ENCODE measurements around the gene TGOLN2.

DNA sequence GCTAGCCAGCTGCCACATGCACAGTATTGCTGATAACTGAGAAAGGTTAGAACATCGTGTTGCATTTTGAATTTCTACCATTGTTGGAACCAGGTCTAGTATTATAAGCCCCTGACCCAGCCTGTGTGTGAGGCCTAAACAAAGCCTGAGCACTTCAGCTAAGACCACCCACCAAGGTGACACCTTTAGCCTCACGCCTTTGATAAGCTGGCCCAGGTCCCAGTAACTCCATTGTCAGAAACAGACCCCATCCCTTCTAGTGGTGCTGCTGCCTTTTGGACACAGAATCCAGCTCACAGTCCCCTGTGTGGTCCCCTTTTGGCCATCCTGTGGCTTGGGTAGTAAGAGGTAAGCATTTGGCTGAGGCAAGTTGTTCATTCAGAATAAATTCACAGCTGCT, 28.4 kb upstream of the TGOLN2 start:
- TF ChIP-seq EP300 (IDR thresholded peaks at IDR 0.05): no peak
- TF ChIP-seq, protein P1, sequence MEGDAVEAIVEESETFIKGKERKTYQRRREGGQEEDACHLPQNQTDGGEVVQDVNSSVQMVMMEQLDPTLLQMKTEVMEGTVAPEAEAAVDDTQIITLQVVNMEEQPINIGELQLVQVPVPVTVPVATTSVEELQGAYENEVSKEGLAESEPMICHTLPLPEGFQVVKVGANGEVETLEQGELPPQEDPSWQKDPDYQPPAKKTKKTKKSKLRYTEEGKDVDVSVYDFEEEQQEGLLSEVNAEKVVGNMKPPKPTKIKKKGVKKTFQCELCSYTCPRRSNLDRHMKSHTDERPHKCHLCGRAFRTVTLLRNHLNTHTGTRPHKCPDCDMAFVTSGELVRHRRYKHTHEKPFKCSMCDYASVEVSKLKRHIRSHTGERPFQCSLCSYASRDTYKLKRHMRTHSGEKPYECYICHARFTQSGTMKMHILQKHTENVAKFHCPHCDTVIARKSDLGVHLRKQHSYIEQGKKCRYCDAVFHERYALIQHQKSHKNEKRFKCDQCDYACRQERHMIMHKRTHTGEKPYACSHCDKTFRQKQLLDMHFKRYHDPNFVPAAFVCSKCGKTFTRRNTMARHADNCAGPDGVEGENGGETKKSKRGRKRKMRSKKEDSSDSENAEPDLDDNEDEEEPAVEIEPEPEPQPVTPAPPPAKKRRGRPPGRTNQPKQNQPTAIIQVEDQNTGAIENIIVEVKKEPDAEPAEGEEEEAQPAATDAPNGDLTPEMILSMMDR (IDR thresholded peaks at IDR 0.05): no peak
- no peak for TF ChIP-seq POLR2AphosphoS5 (IDR thresholded peaks at IDR 0.05)

Measured in gastroesophageal sphincter (tissue), 3 donors.